Measurements from ENCODE around the gene KIRREL3. TPM values are rescaled to one million over a fixed set of nuclear protein-coding genes. Genes with fewer than 3 reads are reported as not detected.

The KIRREL3 gene
- total RNA-seq, 2 experiments from 2014 or later, result not detected

DNA sequence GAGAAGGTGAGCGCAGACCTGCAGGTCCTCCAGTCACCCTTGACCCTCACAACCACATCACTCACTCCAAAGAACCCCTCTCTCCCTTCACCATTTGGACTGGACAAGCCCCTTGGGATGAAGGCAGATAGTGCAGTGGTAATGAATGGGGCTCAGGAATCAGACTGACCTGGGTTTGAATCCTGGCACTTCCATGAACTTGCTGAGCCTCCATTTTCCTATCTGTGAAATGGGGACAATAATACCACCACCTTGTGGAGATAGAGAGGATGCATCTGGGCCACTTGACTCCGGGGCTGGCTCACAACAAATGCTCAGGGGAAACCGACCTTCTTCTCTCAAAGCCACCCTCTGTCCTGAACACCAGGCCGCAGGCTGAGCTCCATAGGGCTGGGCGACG, 467.0 kb downstream of the KIRREL3 start:
- CTCF ChIA-PET, result no interaction called here
- POLR2A ChIA-PET, result no interaction called here

DNA sequence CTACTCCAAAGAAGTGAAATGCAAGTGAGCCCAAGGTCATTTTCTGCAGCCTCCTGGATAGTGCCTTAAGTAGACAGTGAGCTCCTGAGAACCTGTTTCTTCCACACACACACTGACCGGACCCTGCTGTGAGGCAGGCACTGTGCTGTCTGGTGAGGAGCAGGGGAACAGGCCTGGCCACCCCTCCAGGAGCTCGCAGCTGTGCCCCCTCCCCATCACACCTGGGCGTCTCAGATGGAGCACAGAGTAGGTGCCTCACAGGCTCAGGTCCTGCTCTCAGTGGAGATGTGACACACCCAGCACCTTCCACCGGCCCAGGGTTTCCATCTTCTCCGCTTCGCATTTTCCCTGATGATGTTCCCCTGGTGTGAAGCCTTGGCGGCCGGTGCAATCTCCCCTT, 470.2 kb downstream of the KIRREL3 start:
- no peak for DNase-seq
- H3K36me3 Mint-ChIP-seq (ENCODE audit: low read depth), result no peaks in the 10 kb centered on the region
- H3K27ac Mint-ChIP-seq, result no peak overlapping the region
- no peak overlapping the region for H3K4me3 Mint-ChIP-seq
- H3K27me3 Mint-ChIP-seq, result no peaks in the 10 kb centered on the region
- H3K9me3 Mint-ChIP-seq, result no peaks in the 10 kb centered on the region
- CTCF ChIA-PET, result interaction anchor here (0.5 kb wide), 1 partner anchor 25 kb away, joined by 4 read pairs; no protein-coding TSS in a partner anchor
- H3K4me1 Mint-ChIP-seq, result no peaks in the 10 kb centered on the region
- POLR2A ChIA-PET, result no interaction called here

More for the DNA sequence above, 467.0 kb downstream of the KIRREL3 start:
- no peak for DNase-seq
- no peaks in the 10 kb centered on the region for H3K27me3 Mint-ChIP-seq
- H3K36me3 Mint-ChIP-seq (ENCODE audit: low read depth), result no peaks in the 10 kb centered on the region
- H3K4me3 Mint-ChIP-seq, result no peak overlapping the region
- H3K4me1 Mint-ChIP-seq, result no peaks in the 10 kb centered on the region
- no peak overlapping the region for H3K27ac Mint-ChIP-seq
- H3K9me3 Mint-ChIP-seq, result no peaks in the 10 kb centered on the region

DNA sequence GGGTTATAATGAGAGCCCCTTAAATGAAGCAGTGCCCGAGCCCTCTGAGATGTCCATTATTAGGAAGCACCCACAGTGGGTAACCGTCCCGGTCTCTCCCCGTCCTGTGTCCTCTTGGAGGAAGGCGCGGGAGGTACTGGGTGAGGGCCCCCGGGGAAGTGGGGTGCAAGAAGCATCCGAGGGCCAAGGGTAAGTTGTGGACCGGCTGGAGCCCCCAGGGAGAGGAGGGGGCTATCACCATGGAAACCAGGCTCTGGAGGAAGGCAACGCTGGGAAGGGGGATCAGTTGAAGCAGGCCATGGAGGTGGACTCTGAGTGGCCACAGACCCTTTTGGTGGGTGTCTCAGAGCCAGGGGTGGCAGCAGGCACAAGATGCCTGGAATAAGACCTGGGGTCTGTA, 471.5 kb downstream of the KIRREL3 start:
- no peak overlapping the region for H3K27ac Mint-ChIP-seq
- ChIA-PET POLR2A (no interaction called here), CTCF (no interaction called here)
- H3K9me3 Mint-ChIP-seq, result no peaks in the 10 kb centered on the region
- no peak for DNase-seq
- H3K27me3 Mint-ChIP-seq, result no peaks in the 10 kb centered on the region
- H3K36me3 Mint-ChIP-seq (ENCODE audit: low read depth), result no peaks in the 10 kb centered on the region
- H3K4me3 Mint-ChIP-seq, result no peak overlapping the region
- no peaks in the 10 kb centered on the region for H3K4me1 Mint-ChIP-seq

DNA sequence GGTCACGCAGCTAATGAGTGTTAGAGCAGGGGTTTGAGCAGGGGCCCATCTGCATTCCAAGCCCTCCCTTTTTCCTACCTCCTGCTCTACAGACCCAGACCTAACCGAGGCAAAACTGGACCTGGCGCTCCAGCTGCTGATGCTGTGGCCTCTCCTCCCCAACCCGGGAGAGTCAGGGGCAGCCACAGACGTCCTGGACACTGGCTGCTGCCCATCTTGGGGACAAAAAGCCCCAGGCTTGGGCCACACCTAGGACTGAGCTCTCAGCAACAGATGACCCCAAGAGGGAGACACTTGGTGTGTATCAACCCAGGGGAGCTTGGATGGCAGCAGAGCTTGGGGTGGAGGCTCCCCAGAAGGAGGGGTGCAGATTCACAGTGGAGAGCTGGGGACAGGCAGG, 472.5 kb downstream of the KIRREL3 start:
- Mint-ChIP-seq H3K4me1 (no peaks in the 10 kb centered on the region), H3K9me3 (no peaks in the 10 kb centered on the region), H3K36me3 (ENCODE audit: low read depth) (no peaks in the 10 kb centered on the region), H3K4me3 (no peak overlapping the region), H3K27me3 (no peaks in the 10 kb centered on the region), H3K27ac (no peak overlapping the region)
- DNase-seq, result no peak
- ChIA-PET CTCF (no interaction called here), POLR2A (no interaction called here)

GRCh38 chr11:126527651-126528050, 472.9 kb downstream of the KIRREL3 start:
- H3K36me3 Mint-ChIP-seq (ENCODE audit: low read depth), result no peaks in the 10 kb centered on the region
- H3K9me3 Mint-ChIP-seq, result no peaks in the 10 kb centered on the region
- CTCF ChIA-PET, result no interaction called here
- no peak for DNase-seq
- no peak overlapping the region for H3K27ac Mint-ChIP-seq
- no peaks in the 10 kb centered on the region for H3K27me3 Mint-ChIP-seq
- no peak overlapping the region for H3K4me3 Mint-ChIP-seq
- no peaks in the 10 kb centered on the region for H3K4me1 Mint-ChIP-seq
- POLR2A ChIA-PET, result no interaction called here

- Mint-ChIP-seq H3K27me3 (no peaks in the 10 kb centered on the region), H3K27ac (no peak overlapping the region), H3K9me3 (no peaks in the 10 kb centered on the region), H3K4me3 (no peak overlapping the region), H3K36me3 (ENCODE audit: low read depth) (no peaks in the 10 kb centered on the region), H3K4me1 (no peaks in the 10 kb centered on the region)
- ChIA-PET CTCF (interaction anchor here (0.5 kb wide), 1 partner anchor 14 kb away, joined by 4 read pairs; no protein-coding TSS in a partner anchor), POLR2A (no interaction called here)
- no peak for DNase-seq
These were observed 474.1 kb downstream of the KIRREL3 start for GRCh38 chr11:126526471-126526870.

- DNase-seq, result no peak
- Mint-ChIP-seq H3K27ac (no peak overlapping the region), H3K36me3 (ENCODE audit: low read depth) (no peaks in the 10 kb centered on the region), H3K4me3 (no peak overlapping the region), H3K27me3 (no peaks in the 10 kb centered on the region), H3K4me1 (no peaks in the 10 kb centered on the region), H3K9me3 (no peaks in the 10 kb centered on the region)
- ChIA-PET CTCF (interaction anchor here (0.5 kb wide), 1 partner anchor 13 kb away, joined by 4 read pairs; no protein-coding TSS in a partner anchor), POLR2A (interaction anchor here (0.7 kb wide), 1 partner anchor 68 kb away, joined by 5 read pairs; no protein-coding TSS in a partner anchor)
These were observed 474.9 kb downstream of the KIRREL3 start for GRCh38 chr11:126525702-126526101.

- Mint-ChIP-seq H3K36me3 (ENCODE audit: low read depth) (no peaks in the 10 kb centered on the region), H3K27ac (no peak overlapping the region), H3K27me3 (no peaks in the 10 kb centered on the region), H3K4me3 (no peak overlapping the region), H3K9me3 (no peaks in the 10 kb centered on the region), H3K4me1 (no peaks in the 10 kb centered on the region)
- ChIA-PET POLR2A (interaction anchor here (0.7 kb wide), 1 partner anchor 68 kb away, joined by 5 read pairs; no protein-coding TSS in a partner anchor), CTCF (no interaction called here)
- DNase-seq, result no peak
These were observed 475.4 kb downstream of the KIRREL3 start for GRCh38 chr11:126525216-126525615.

DNA sequence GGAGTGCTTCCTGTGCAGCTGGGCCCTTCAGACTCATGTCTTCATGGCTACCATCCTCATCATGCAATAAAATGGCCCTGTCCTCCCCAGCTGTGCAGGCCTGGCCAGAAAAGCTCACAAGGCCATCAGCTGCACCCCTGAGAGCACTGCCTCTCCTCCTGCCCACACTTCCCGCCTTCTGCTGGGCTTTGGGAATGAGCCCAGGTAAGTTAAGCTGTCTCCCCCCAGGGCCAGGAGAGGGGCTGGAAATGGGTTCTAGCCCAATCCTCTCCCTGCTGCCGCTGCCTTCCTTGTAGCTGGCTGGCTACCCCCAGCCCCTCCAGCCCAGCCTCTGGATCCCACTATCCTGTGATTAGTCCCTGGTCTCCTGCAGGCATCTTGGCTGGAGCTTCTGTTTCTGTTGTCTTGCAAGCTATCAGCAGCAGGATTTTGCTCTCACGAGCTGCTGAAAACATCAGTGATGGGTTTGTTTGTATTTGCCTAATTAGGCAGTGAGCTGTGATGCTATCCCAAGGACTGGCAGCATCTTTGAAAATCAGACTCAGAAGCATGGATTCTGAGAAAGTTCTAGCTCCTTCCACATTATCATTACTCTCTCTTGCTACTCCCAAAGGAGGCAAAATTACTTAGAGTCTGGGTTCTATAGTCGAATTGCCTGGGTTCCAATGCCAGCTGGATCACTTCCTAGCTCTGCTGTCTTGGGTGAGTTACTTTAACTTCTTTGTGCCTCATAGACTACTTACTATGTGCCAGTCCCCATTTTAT, 476.9 kb downstream of the KIRREL3 start:
- no peaks in the 10 kb centered on the region for H3K4me1 Mint-ChIP-seq
- no peaks in the 10 kb centered on the region for H3K27me3 Mint-ChIP-seq
- DNase-seq, result no peak
- H3K9me3 Mint-ChIP-seq, result no peaks in the 10 kb centered on the region
- ChIA-PET POLR2A (no interaction called here), CTCF (no interaction called here)
- no peaks in the 10 kb centered on the region for H3K36me3 Mint-ChIP-seq (ENCODE audit: low read depth)
- no peak overlapping the region for H3K27ac Mint-ChIP-seq
- H3K4me3 Mint-ChIP-seq, result no peak overlapping the region

- no peak overlapping the region for H3K4me3 Mint-ChIP-seq
- H3K27ac Mint-ChIP-seq, result no peak overlapping the region
- H3K4me1 Mint-ChIP-seq, result no peaks in the 10 kb centered on the region
- ChIA-PET CTCF (no interaction called here), POLR2A (no interaction called here)
- DNase-seq, result no peak
- no peaks in the 10 kb centered on the region for H3K27me3 Mint-ChIP-seq
- no peaks in the 10 kb centered on the region for H3K9me3 Mint-ChIP-seq
- no peaks in the 10 kb centered on the region for H3K36me3 Mint-ChIP-seq (ENCODE audit: low read depth)
These were observed 478.0 kb downstream of the KIRREL3 start for GRCh38 chr11:126522606-126523005.

DNA sequence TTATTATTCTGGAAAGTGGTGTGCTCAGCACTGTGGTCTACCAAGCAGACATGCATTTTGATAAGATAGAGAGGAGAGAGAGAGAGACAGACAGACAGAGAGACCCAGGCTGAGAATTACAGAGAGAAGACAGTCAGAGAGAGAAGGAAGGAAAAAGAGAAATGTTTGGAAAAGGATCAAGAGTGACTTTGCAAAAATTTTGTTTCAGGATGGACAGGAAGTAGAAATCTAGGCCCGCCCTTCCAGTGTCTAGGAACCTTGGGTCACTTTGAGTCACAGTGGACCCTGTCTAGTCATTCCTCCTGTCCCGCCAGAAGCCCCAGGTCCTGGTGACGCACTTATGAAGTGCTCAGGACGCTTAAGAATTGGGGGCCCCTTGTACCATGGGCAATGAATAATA, 478.4 kb downstream of the KIRREL3 start:
- no peaks in the 10 kb centered on the region for H3K9me3 Mint-ChIP-seq
- POLR2A ChIA-PET, result no interaction called here
- H3K4me1 Mint-ChIP-seq, result no peaks in the 10 kb centered on the region

GRCh38 chr11:126521196-126521595, 479.4 kb downstream of the KIRREL3 start:
- no peaks in the 10 kb centered on the region for H3K9me3 Mint-ChIP-seq
- POLR2A ChIA-PET, result no interaction called here
- H3K27me3 Mint-ChIP-seq, result no peaks in the 10 kb centered on the region
- no peaks in the 10 kb centered on the region for H3K36me3 Mint-ChIP-seq (ENCODE audit: low read depth)
- no peak for DNase-seq
- H3K4me1 Mint-ChIP-seq, result no peaks in the 10 kb centered on the region
- H3K4me3 Mint-ChIP-seq, result no peak overlapping the region
- CTCF ChIA-PET, result no interaction called here
- no peak overlapping the region for H3K27ac Mint-ChIP-seq

More for the DNA sequence above, 478.4 kb downstream of the KIRREL3 start:
- Mint-ChIP-seq H3K4me3 (no peak overlapping the region), H3K27ac (no peak overlapping the region), H3K27me3 (no peaks in the 10 kb centered on the region), H3K36me3 (ENCODE audit: low read depth) (no peaks in the 10 kb centered on the region)
- DNase-seq, result no peak
- CTCF ChIA-PET, result no interaction called here

DNA sequence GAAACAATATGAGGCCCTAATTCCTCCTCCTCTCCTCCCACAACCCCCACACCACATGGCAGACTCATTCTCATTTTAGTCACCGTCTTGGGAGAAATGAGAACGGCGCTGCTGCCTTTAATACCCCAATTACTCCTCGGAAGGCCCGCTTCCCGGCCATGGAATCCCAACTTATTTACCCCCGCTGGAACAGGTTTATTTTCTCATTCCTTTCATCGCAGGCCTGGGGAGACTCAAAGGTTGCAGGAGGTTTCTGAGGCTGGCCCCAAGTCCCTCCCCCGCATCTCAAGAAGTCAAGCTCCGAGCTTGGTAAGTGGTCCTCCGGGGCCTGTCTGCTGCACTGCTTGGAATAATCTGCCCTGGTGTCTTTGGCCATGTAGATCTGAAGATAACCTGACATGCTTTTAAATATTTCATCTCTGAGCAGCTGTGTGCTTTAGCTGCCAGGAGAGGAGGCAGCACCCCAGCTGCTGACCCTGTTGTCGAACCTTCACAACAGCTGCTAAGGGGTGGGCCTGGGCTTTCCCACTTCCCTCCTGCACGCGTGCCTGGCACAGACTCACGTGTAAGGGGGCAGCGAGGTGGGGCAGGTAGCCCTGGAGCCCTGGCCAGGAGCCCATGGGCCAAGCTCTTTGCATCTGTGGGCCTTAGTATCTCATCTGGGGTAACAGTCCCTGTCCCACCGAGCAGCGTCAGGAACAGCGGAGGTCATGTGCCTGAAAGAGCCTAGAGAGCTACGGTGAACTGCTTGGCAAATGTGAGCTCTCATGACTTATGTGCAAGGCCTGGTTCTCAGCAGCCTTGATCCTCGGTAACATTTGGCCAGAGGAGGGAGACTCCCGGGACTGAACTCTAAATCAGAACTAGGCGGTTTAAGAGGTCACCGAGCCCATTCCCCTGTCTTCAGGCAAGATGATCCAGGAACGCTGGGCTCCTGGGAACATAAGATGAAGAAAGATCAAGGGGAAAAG, 480.5 kb downstream of the KIRREL3 start:
- ChIA-PET POLR2A (no interaction called here), CTCF (no interaction called here)
- H3K27me3 Mint-ChIP-seq, result no peaks in the 10 kb centered on the region
- no peaks in the 10 kb centered on the region for H3K36me3 Mint-ChIP-seq (ENCODE audit: low read depth)
- DNase-seq, result no peak
- H3K4me3 Mint-ChIP-seq, result no peak overlapping the region
- no peaks in the 10 kb centered on the region for H3K4me1 Mint-ChIP-seq
- no peaks in the 10 kb centered on the region for H3K9me3 Mint-ChIP-seq
- no peak overlapping the region for H3K27ac Mint-ChIP-seq

Data from activated CD4-positive, alpha-beta T cell treated with anti-CD3 and anti-CD28 coated beads, Interleukin-2, amount 10 ng/mL, durations not matched to agents 7 days and 5 days (primary cell).